Fibroblast of peridontal ligament (primary cell): Measurements from ENCODE around the gene C10orf90.
A peak's percentile ranks its signal among the peaks of the same experiment; 100 is the strongest.

Source experiments
- DNase-seq: peaks from one replicate; pipeline ENCODE4 v3.0.0-alpha.2; 2010; ENCODE audit errors: extremely low read depth

C10orf90 gene

GRCh38 chr10:126670056-126670894, at the start of gene C10orf90:
C10orf90 (minus strand) TSS chr10:126670693; CDS start chr10:126670480, 213 bp downstream.
- no peak for DNase-seq

GRCh38 chr10:126716366-126716765, 45.9 kb upstream of the C10orf90 start:
- DNase-seq: no peak

GRCh38 chr10:126713594-126713993, 43.1 kb upstream of the C10orf90 start:
- no peak for DNase-seq

- DNase-seq: no peak
Measured at GRCh38 chr10:126712681-126713080, 42.2 kb upstream of the C10orf90 start.

GRCh38 chr10:126705951-126706565, 35.6 kb upstream of the C10orf90 start:
- no peak for DNase-seq

GRCh38 chr10:126705131-126705530, 34.6 kb upstream of the C10orf90 start:
- DNase-seq: no peak

GRCh38 chr10:126704649-126705048, 34.2 kb upstream of the C10orf90 start:
- no peak for DNase-seq

- peak; percentile 1 for DNase-seq
Measured at GRCh38 chr10:126702181-126702580, 31.7 kb upstream of the C10orf90 start.

GRCh38 chr10:126701526-126701925, 31.0 kb upstream of the C10orf90 start:
- no peak for DNase-seq

GRCh38 chr10:126696684-126697083, 26.2 kb upstream of the C10orf90 start:
- DNase-seq: no peak

- no peak for DNase-seq
Measured at GRCh38 chr10:126691456-126691855, 21.0 kb upstream of the C10orf90 start.

GRCh38 chr10:126690534-126690933, 20.0 kb upstream of the C10orf90 start:
- no peak for DNase-seq

- no peak for DNase-seq
Measured at GRCh38 chr10:126689461-126689994, 19.0 kb upstream of the C10orf90 start.

GRCh38 chr10:126687121-126687606, 16.7 kb upstream of the C10orf90 start:
- no peak for DNase-seq

GRCh38 chr10:126686719-126687118, 16.2 kb upstream of the C10orf90 start:
- DNase-seq: no peak

- no peak for DNase-seq
Measured at GRCh38 chr10:126686268-126686667, 15.8 kb upstream of the C10orf90 start.

- DNase-seq: no peak
Measured at GRCh38 chr10:126685756-126686155, 15.3 kb upstream of the C10orf90 start.

- DNase-seq: no peak
Measured at GRCh38 chr10:126684171-126684745, 13.8 kb upstream of the C10orf90 start.

GRCh38 chr10:126683466-126683865, 13.0 kb upstream of the C10orf90 start:
- no peak for DNase-seq

GRCh38 chr10:126675656-126676438, 5.4 kb upstream of the C10orf90 start:
- DNase-seq: no peak

- no peak for DNase-seq
Measured at GRCh38 chr10:126674741-126675515, 4.4 kb upstream of the C10orf90 start.
